Thyroid gland (tissue), 4 donors: Measurements from ENCODE around the gene BMS1. TPM values are rescaled to one million over a fixed set of nuclear protein-coding genes. Genes with fewer than 3 reads are reported as not detected.

ENCODE experiments used
- DNase-seq, 2 donors: peaks; one replicate each; pipeline ENCODE4 v3.0.0-alpha.2; 2019
- H3K27ac ChIP-seq, 3 donors: fragments of 200-600 bp; sonication (generic); 1 replicate in 2 of 3; 2 replicates in 1 of 3; pipeline ENCODE4 v1.5.1; 2016 to 2019; ENCODE audit warnings: mild to moderate bottlenecking in 1 of 3, moderate library complexity in 1 of 3
- H3K27me3 ChIP-seq: fragments of 200-600 bp; sonication (generic); one replicate; pipeline ENCODE4 v1.5.1; 2019
- H3K36me3 ChIP-seq, 2 donors: fragments of 200-600 bp; sonication (generic); one replicate each; pipeline ENCODE4 v1.5.1; 2016 to 2019
- H3K4me1 ChIP-seq, 2 donors: fragments of 200-600 bp; sonication (generic); one replicate each; pipeline ENCODE4 v1.5.1; 2017 to 2019
- H3K4me3 ChIP-seq, 3 donors: fragments of 200-600 bp; sonication (generic); replicated peaks in 1 of 3; 1 replicate in 2 of 3; 2 replicates in 1 of 3; pipeline ENCODE4 v1.5.1; 2016; ENCODE audit warnings: mild to moderate bottlenecking in 1 of 3
- H3K9me3 ChIP-seq: fragments of 200-600 bp; sonication (generic); one replicate; pipeline ENCODE4 v1.5.1; 2017
- POLR2A ChIP-seq, 2 donors: fragments of 450-650 bp; IDR thresholded peaks; one replicate each; pipeline ENCODE4 v1.6.1; 2017; ENCODE audit warnings: antibody characterized with exemption in 2 of 2, mild to moderate bottlenecking in 2 of 2, moderate library complexity in 1 of 2
- WGBS, 2 donors: methylation state at CpG; one replicate each; pipeline ENCODE4 v1.1.5; 2017; 5-methylcytosine and 5-hydroxymethylcytosine counted together
- intact Hi-C: fragments of 100-400 bp; cut with DNase I; formaldehyde crosslinking; loops from one replicate; pipeline ENCODE4 v1.15.1; 2023
- total RNA-seq, 4 donors: library from RNA; depleted of rRNA; stranded (reverse); fragments of >200 nt; gene quantifications; one replicate each; pipeline ENCODE4 v1.2.3, GENCODE V29; 2016
- TF ChIP-seq, protein P1 (sequence below), 6 experiments: fragments of 200-600 bp in 3 of 6; fragments of 450-650 bp in 3 of 6; sonication (generic) in 3 of 6; IDR thresholded peaks; one replicate each; pipeline ENCODE4 v1.5.1; 2016 to 2019; ENCODE audit warnings: antibody characterized with exemption in 6 of 6, mild to moderate bottlenecking in 2 of 6, inconsistent platforms in 1 of 6, moderate library complexity in 1 of 6

BMS1 gene
- total RNA-seq, 4 donors from 2014 or later = 12.6 to 19.1 (median 15.8) TPM

- intact Hi-C loops = loop anchor here (10.0 kb wide), 1 partner anchor 350 kb away; no protein-coding TSS in a partner anchor
- H3K9me3 ChIP-seq = no peaks in the 10 kb centered on the region
- TF ChIP-seq, protein P1, sequence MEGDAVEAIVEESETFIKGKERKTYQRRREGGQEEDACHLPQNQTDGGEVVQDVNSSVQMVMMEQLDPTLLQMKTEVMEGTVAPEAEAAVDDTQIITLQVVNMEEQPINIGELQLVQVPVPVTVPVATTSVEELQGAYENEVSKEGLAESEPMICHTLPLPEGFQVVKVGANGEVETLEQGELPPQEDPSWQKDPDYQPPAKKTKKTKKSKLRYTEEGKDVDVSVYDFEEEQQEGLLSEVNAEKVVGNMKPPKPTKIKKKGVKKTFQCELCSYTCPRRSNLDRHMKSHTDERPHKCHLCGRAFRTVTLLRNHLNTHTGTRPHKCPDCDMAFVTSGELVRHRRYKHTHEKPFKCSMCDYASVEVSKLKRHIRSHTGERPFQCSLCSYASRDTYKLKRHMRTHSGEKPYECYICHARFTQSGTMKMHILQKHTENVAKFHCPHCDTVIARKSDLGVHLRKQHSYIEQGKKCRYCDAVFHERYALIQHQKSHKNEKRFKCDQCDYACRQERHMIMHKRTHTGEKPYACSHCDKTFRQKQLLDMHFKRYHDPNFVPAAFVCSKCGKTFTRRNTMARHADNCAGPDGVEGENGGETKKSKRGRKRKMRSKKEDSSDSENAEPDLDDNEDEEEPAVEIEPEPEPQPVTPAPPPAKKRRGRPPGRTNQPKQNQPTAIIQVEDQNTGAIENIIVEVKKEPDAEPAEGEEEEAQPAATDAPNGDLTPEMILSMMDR (IDR thresholded peaks at IDR 0.05) = peak in 3 of 6 experiments; percentile 10 to 46 (median 20)
- no peak for TF ChIP-seq POLR2A (IDR thresholded peaks at IDR 0.05)
- H3K27me3 ChIP-seq = no peaks in the 10 kb centered on the region
- WGBS, 2 donors = 0 to 9% methylated on average over 7 to 9 of the region's 45 CpGs
- DNase-seq = peak; percentile 14 to 15
- H3K4me3 ChIP-seq = peak overlapping the region; percentile 10 to 55 (median 47)
- H3K36me3 ChIP-seq = no peaks in the 10 kb centered on the region
- peaks cover 10 to 12% of the 10 kb centered on the region in 2 donors for H3K4me1 ChIP-seq
- peak overlapping the region in 2 of 3 donors; percentile 52 to 77 for H3K27ac ChIP-seq
Measured at GRCh38 chr10:42755028-42755451, 27.6 kb upstream of the BMS1 start.

GRCh38 chr10:42755556-42756093 lies 27.0 kb upstream of the BMS1 start:
- Histone ChIP-seq H3K27me3 (no peaks in the 10 kb centered on the region), H3K4me1 (peaks cover 10 to 12% of the 10 kb centered on the region in 2 donors), H3K4me3 (peak overlapping the region in 1 of 3 donors; percentile 55), H3K36me3 (no peaks in the 10 kb centered on the region), H3K27ac (no peak overlapping the region), H3K9me3 (no peaks in the 10 kb centered on the region)
- intact Hi-C loops = loop anchor here (10.0 kb wide), 1 partner anchor 349 kb away; no protein-coding TSS in a partner anchor
- 82 to 88% methylated on average over 5 of the region's 10 CpGs for WGBS, 2 donors
- TF ChIP-seq POLR2A (IDR thresholded peaks at IDR 0.05) = no peak
- TF ChIP-seq, protein P1 (IDR thresholded peaks at IDR 0.05) = no peak
- DNase-seq = peak in 1 of 2 donors; percentile 5

DNA sequence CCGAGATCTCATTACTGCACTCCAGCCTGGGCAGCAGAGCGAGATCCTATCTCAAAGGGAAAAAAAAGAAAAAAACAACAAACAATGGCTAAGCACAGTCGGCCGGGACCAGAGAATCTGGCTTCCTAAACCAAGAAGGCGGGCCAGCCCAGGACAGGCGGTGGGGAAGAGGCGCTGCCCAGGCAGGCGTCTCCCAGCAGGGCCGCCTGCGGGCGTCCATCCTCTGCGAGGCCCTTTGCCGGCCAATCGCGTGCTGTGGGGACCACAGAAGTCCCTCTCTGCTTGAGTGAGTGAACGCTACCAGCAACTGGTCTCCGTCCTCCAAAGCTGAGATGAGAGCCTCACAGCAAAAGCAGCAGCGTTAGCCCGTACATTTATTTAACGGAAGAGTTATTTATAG lies 14.7 kb upstream of the BMS1 start:
- Histone ChIP-seq H3K9me3 (no peaks in the 10 kb centered on the region), H3K27ac (no peak overlapping the region), H3K36me3 (no peaks in the 10 kb centered on the region), H3K4me3 (no peak overlapping the region), H3K27me3 (no peaks in the 10 kb centered on the region), H3K4me1 (no peaks in the 10 kb centered on the region)
- TF ChIP-seq, protein P1 (IDR thresholded peaks at IDR 0.05) = no peak
- no peak for TF ChIP-seq POLR2A (IDR thresholded peaks at IDR 0.05)
- intact Hi-C loops = no loop called here
- 83 to 84% methylated on average over 20 of the region's 20 CpGs for WGBS, 2 donors
- DNase-seq = no peak

DNA sequence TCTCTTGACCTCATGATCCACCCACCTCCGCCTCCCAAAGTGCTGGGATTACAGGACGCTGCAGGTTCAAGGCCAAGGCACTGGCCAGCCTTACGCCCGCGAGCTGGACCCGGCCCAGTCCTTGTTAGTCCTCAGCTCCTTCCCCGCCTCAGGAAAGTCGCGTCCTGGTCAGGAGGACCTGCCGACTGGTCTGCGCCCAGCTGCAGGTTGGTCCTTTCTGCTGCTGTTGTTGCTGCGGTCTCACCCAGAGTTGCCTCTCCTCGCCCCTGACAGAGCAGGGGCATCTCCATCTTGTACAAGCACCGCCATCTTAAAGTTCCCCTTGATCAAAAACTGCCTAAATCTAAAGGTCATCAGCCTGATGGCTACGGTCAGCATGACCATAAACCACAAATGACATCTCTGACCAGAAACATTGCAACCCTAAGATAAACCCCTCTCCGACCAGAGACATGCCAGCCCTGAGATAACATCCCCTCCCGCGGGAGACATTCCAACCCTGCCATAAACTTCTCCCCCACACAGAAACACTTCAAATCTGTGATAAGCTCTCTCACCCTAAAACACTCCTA lies 13.9 kb upstream of the BMS1 start:
- WGBS, 2 donors = 94 to 96% methylated on average over 16 to 18 of the region's 18 CpGs
- H3K4me1 ChIP-seq = no peaks in the 10 kb centered on the region
- TF ChIP-seq, protein P1 (IDR thresholded peaks at IDR 0.05) = no peak
- no peak for TF ChIP-seq POLR2A (IDR thresholded peaks at IDR 0.05)
- no peak overlapping the region for H3K4me3 ChIP-seq
- H3K9me3 ChIP-seq = no peaks in the 10 kb centered on the region
- H3K27me3 ChIP-seq = no peaks in the 10 kb centered on the region
- intact Hi-C loops = no loop called here
- no peaks in the 10 kb centered on the region for H3K36me3 ChIP-seq
- H3K27ac ChIP-seq = no peak overlapping the region
- no peak for DNase-seq

- 83 to 85% methylated on average over 10 of the region's 10 CpGs for WGBS, 2 donors
- H3K4me1 ChIP-seq = no peaks in the 10 kb centered on the region
- H3K4me3 ChIP-seq = no peak overlapping the region
- TF ChIP-seq, protein P1 (IDR thresholded peaks at IDR 0.05) = no peak
- TF ChIP-seq POLR2A (IDR thresholded peaks at IDR 0.05) = no peak
- intact Hi-C loops = no loop called here
- no peak for DNase-seq
- no peaks in the 10 kb centered on the region for H3K36me3 ChIP-seq
- H3K27me3 ChIP-seq = no peaks in the 10 kb centered on the region
- no peak overlapping the region for H3K27ac ChIP-seq
- no peaks in the 10 kb centered on the region for H3K9me3 ChIP-seq
Measured at GRCh38 chr10:42769173-42769572, 13.4 kb upstream of the BMS1 start.
